ENCODE results near the gene PLA2G4C.

GRCh38 chr19:48147597-48148175 lies 37.1 kb upstream of the PLA2G4C start:
- no peak for TF ChIP-seq CTCF (IDR thresholded peaks at IDR 0.05)
- no peak for TF ChIP-seq POLR2A (IDR thresholded peaks at IDR 0.05)
